NOMO-1 (cell line): Measurements from ENCODE around the gene CRB2.

Experiments
- DNase-seq, 2 experiments: peaks; one replicate each; lab custom pipeline; 2025; ENCODE audit not compliant: unreplicated experiment in 2 of 2; lab: John Stamatoyannopoulos, UW

CRB2 gene

GRCh38 chr9:123377211-123377971 lies 21.4 kb downstream of the CRB2 start:
- no peak for DNase-seq

GRCh38 chr9:123378025-123378424 lies 22.0 kb downstream of the CRB2 start:
- DNase-seq: no peak

- DNase-seq: no peak
Measured at GRCh38 chr9:123378956-123379660, 23.1 kb downstream of the CRB2 start.

GRCh38 chr9:123380852-123381705 lies 25.1 kb downstream of the CRB2 start:
- no peak for DNase-seq

- no peak for DNase-seq
Measured at GRCh38 chr9:123382653-123383511, 26.9 kb downstream of the CRB2 start.

- DNase-seq: no peak
Measured at GRCh38 chr9:123383512-123384170, 27.6 kb downstream of the CRB2 start.

- DNase-seq: peak; percentile 68 to 74
Measured at GRCh38 chr9:123387686-123388085, 31.7 kb downstream of the CRB2 start.

- DNase-seq: peak; percentile 82 to 87
Measured at GRCh38 chr9:123389070-123389469, 33.1 kb downstream of the CRB2 start.

- DNase-seq: no peak
Measured at GRCh38 chr9:123389698-123390097, 33.7 kb downstream of the CRB2 start.

- DNase-seq: no peak
Measured at GRCh38 chr9:123390337-123391135, 34.5 kb downstream of the CRB2 start.

- no peak for DNase-seq
Measured at GRCh38 chr9:123391233-123391632, 35.2 kb downstream of the CRB2 start.

GRCh38 chr9:123391946-123392345 lies 35.9 kb downstream of the CRB2 start:
- no peak for DNase-seq

- DNase-seq: no peak
Measured at GRCh38 chr9:123392802-123393201, 36.8 kb downstream of the CRB2 start.

- no peak for DNase-seq
Measured at GRCh38 chr9:123394291-123395235, 38.6 kb downstream of the CRB2 start.

- no peak for DNase-seq
Measured at GRCh38 chr9:123395276-123395688, 39.3 kb downstream of the CRB2 start.

- DNase-seq: no peak
Measured at GRCh38 chr9:123395689-123396511, 39.9 kb downstream of the CRB2 start.

- no peak for DNase-seq
Measured at GRCh38 chr9:123397975-123398374, 42.0 kb downstream of the CRB2 start.
